ENCODE data around the gene CYP46A1. TPM values are rescaled to one million over a fixed set of nuclear protein-coding genes. Genes with fewer than 3 reads are reported as not detected.

Gene CYP46A1
- total and polyA plus RNA-seq, 2 donors (not counting 1 experiment from before 2014, with no cell fraction given), result 0.11 to 0.33 TPM

DNA sequence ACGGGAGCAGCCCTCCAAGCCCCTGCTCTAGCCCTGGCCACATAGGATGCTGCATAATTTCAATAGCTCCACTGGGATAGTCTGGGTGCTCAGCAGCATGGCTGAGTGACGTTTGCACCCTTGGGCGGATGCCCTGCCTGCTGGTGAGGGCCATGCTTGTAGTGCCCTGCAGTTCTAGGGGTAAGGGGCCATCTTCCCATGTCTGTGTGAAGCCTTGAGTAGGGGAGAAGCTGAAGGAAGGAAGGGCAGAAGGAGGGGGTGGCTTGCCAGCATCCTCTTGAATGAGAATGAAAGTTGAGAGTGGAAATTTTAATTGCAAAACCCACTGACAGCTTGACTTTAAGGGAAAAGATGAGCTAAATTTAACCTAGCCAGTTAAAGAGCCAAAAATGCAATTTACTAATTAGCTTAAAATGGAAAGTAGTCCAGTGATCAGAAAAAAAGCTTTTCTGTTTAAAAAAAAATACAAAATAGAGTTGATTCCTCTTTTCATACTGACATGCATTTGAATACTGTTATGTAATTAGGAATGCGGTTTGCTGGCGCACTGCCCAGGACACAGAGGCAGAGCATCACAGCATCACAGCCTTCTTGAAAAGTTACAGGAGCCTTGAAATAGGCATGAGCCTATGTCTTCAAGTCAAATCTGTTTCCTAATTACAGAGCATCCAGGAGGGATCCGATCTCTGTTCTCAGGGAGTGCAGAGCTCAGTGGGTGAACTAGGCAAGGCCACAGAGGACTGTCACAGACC is 90.6 kb downstream of the CYP46A1 start:
- peak in 1 of 2 donors; percentile 52 for DNase-seq (ENCODE audit: low read depth in 2 of 2)
- TF ChIP-seq EZH2 (IDR thresholded peaks at IDR 0.05; ENCODE audit: low read length, missing control alignments), result no peak
- TF ChIP-seq, protein P1, sequence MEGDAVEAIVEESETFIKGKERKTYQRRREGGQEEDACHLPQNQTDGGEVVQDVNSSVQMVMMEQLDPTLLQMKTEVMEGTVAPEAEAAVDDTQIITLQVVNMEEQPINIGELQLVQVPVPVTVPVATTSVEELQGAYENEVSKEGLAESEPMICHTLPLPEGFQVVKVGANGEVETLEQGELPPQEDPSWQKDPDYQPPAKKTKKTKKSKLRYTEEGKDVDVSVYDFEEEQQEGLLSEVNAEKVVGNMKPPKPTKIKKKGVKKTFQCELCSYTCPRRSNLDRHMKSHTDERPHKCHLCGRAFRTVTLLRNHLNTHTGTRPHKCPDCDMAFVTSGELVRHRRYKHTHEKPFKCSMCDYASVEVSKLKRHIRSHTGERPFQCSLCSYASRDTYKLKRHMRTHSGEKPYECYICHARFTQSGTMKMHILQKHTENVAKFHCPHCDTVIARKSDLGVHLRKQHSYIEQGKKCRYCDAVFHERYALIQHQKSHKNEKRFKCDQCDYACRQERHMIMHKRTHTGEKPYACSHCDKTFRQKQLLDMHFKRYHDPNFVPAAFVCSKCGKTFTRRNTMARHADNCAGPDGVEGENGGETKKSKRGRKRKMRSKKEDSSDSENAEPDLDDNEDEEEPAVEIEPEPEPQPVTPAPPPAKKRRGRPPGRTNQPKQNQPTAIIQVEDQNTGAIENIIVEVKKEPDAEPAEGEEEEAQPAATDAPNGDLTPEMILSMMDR (conservative IDR thresholded peaks at IDR 0.05 in 1 of 2, IDR thresholded peaks at IDR 0.05 in 1 of 2; ENCODE audit: low read depth in 1 of 2, low read length in 2 of 2), result no peak
- no peak overlapping the region for H3K4me2 ChIP-seq (ENCODE audit: extremely low read depth, insufficient read depth, low read length)

DNA sequence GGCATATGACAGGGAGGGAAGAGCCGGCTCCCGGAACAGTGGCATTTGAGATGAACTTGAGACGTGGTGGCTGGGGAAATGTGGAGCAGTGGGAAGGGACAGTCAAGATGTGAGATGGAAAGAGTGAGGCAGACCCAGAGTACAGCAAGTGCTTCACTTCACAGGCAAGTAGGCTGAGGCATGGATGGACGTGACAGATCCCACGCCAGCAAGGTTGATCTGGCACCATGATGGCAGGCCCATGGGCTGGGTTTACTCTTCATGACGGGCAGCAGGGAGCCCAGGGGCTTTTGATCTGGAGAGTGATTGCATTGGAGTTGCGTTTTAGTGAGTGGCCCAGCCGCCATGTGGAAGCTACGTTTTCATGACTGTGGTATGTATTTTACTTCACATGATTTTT is 91.3 kb downstream of the CYP46A1 start:
- Histone ChIP-seq H3K27me3 (ENCODE audit: control insufficient read depth, insufficient read depth, low read length) (no peaks in the 10 kb centered on the region), H3K27ac (ENCODE audit: insufficient read depth, low read length) (no peak overlapping the region), H3K4me1 (ENCODE audit: control insufficient read depth, extremely low read depth, insufficient read depth, low read length) (no peaks in the 10 kb centered on the region), H3K9ac (ENCODE audit: insufficient read depth, low read length) (no peak overlapping the region), H2AFZ (ENCODE audit: low read length) (no peak overlapping the region), H3K79me2 (ENCODE audit: control insufficient read depth, insufficient read depth, low read length) (no peaks in the 10 kb centered on the region), H3K9me3 (ENCODE audit: control insufficient read depth, insufficient read depth, low read depth, low read length) (no peaks in the 10 kb centered on the region), H3K4me2 (ENCODE audit: extremely low read depth, insufficient read depth, low read length) (no peak overlapping the region), H3K36me3 (ENCODE audit: control insufficient read depth, insufficient read depth, low read length) (no peaks in the 10 kb centered on the region), H4K20me1 (ENCODE audit: control insufficient read depth, extremely low read depth, insufficient read depth, low read length) (no peaks in the 10 kb centered on the region), H3K4me3 (replicated peaks in 1 of 4; ENCODE audit: control extremely low read depth in 1 of 4, insufficient read depth in 1 of 4, low read depth in 3 of 4, low read length in 4 of 4) (no peak overlapping the region)
- no peak for DNase-seq (ENCODE audit: low read depth in 2 of 2)
- TF ChIP-seq, protein P1 (conservative IDR thresholded peaks at IDR 0.05 in 1 of 2, IDR thresholded peaks at IDR 0.05 in 1 of 2; ENCODE audit: low read depth in 1 of 2, low read length in 2 of 2), result no peak
- no peak for TF ChIP-seq EZH2 (IDR thresholded peaks at IDR 0.05; ENCODE audit: low read length, missing control alignments)

More for the DNA sequence above, 90.6 kb downstream of the CYP46A1 start:
- Histone ChIP-seq H3K27me3 (ENCODE audit: control insufficient read depth, insufficient read depth, low read length) (no peaks in the 10 kb centered on the region), H3K9me3 (ENCODE audit: control insufficient read depth, insufficient read depth, low read depth, low read length) (no peaks in the 10 kb centered on the region), H3K9ac (ENCODE audit: insufficient read depth, low read length) (no peak overlapping the region), H4K20me1 (ENCODE audit: control insufficient read depth, extremely low read depth, insufficient read depth, low read length) (no peaks in the 10 kb centered on the region), H3K4me1 (ENCODE audit: control insufficient read depth, extremely low read depth, insufficient read depth, low read length) (no peaks in the 10 kb centered on the region), H2AFZ (ENCODE audit: low read length) (no peak overlapping the region), H3K4me3 (replicated peaks in 1 of 4; ENCODE audit: control extremely low read depth in 1 of 4, insufficient read depth in 1 of 4, low read depth in 3 of 4, low read length in 4 of 4) (no peak overlapping the region), H3K27ac (ENCODE audit: insufficient read depth, low read length) (no peak overlapping the region), H3K79me2 (ENCODE audit: control insufficient read depth, insufficient read depth, low read length) (no peaks in the 10 kb centered on the region), H3K36me3 (ENCODE audit: control insufficient read depth, insufficient read depth, low read length) (no peaks in the 10 kb centered on the region)

Other genes starting within 250 kb of the CYP46A1 start
- gene SETD3, start 203.4 kb upstream of the CYP46A1 start, total RNA-seq, result 38.3 and 43.1 TPM in 2 replicates
- gene SETD3, start 203.4 kb upstream of the CYP46A1 start, polyA plus RNA-seq, result 30.9 TPM in 2 replicates
- gene CCNK, start 202.9 kb upstream of the CYP46A1 start, total RNA-seq, result 33.9 and 51.0 TPM in 2 replicates
- gene CCNK, start 202.9 kb upstream of the CYP46A1 start, polyA plus RNA-seq, result 7.3 and 12.9 TPM in 2 replicates
- gene CCDC85C, start 80.1 kb upstream of the CYP46A1 start, total RNA-seq, result 2.6 and 9.6 TPM in 2 replicates
- gene CCDC85C, start 80.1 kb upstream of the CYP46A1 start, polyA plus RNA-seq, result 4.6 and 8.3 TPM in 2 replicates
- 7.7 and 9.9 TPM in 2 replicates for gene HHIPL1, start 39.2 kb upstream of the CYP46A1 start, total RNA-seq
- 1.5 and 1.6 TPM in 2 replicates for gene HHIPL1, start 39.2 kb upstream of the CYP46A1 start, polyA plus RNA-seq
- gene EML1, start 109.1 kb downstream of the CYP46A1 start, total RNA-seq, result 36.2 and 74.5 TPM in 2 replicates
- gene EML1, start 109.1 kb downstream of the CYP46A1 start, polyA plus RNA-seq, result 22.4 and 25.5 TPM in 2 replicates